HG03196 (cell line): Measurements from ENCODE around the gene PAM16.

ENCODE experiments used
- ATAC-seq: cut with Tn5 transposase; IDR thresholded peaks from one replicate; pipeline ENCODE4 v1.9.1; 2021; ENCODE audit not compliant: unreplicated experiment

PAM16 gene

GRCh38 chr16:4383591-4384444, 32.7 kb upstream of the PAM16 start:
- no peak for ATAC-seq

- ATAC-seq = no peak
These were observed 31.8 kb upstream of the PAM16 start for GRCh38 chr16:4382795-4383357.

- ATAC-seq = no peak
These were observed 31.0 kb upstream of the PAM16 start for GRCh38 chr16:4381935-4382794.

DNA sequence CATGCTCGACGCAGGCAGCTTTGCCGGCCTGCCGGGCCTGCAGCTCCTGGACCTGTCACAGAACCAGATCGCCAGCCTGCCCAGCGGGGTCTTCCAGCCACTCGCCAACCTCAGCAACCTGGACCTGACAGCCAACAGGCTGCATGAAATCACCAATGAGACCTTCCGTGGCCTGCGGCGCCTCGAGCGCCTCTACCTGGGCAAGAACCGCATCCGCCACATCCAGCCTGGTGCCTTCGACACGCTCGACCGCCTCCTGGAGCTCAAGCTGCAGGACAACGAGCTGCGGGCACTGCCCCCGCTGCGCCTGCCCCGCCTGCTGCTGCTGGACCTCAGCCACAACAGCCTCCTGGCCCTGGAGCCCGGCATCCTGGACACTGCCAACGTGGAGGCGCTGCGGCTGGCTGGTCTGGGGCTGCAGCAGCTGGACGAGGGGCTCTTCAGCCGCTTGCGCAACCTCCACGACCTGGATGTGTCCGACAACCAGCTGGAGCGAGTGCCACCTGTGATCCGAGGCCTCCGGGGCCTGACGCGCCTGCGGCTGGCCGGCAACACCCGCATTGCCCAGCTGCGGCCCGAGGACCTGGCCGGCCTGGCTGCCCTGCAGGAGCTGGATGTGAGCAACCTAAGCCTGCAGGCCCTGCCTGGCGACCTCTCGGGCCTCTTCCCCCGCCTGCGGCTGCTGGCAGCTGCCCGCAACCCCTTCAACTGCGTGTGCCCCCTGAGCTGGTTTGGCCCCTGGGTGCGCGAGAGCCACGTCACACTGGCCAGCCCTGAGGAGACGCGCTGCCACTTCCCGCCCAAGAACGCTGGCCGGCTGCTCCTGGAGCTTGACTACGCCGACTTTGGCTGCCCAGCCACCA, 30.2 kb upstream of the PAM16 start:
- no peak for ATAC-seq

- no peak for ATAC-seq
These were observed 29.3 kb upstream of the PAM16 start for GRCh38 chr16:4380119-4381063.

DNA sequence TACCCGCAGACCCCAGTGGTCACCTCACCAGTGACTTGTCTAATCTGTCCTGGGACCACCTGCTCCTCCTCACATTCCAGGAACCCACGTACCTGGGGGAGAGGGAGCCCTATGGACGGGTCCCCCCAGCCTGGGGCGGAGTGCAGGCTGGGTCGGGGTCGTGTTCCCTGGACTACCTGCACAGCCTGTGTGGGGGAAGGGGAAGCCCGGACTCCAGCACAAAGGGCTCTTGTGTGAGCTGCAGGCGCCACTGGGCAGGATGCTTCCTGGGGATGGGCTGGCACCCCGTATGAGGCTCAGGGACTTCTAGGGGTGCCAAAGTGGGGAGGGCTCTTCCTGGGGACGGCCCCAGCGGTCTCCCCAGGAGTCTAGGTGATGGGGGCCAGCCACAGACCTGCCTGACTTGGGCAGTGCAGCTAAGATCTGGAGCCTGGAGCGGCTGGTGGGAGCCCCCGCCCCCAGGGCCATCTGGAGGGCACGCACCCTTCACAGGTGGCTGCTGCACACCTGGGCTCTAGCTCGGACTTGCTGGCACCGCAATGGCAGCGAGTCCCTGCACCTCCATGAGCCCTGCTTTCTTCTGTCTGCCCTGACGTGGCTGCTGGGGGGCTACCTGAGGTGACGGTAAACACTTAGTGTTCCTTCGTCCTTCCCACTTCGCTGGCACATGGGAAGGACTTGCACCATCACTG, 28.0 kb upstream of the PAM16 start:
- no peak for ATAC-seq

DNA sequence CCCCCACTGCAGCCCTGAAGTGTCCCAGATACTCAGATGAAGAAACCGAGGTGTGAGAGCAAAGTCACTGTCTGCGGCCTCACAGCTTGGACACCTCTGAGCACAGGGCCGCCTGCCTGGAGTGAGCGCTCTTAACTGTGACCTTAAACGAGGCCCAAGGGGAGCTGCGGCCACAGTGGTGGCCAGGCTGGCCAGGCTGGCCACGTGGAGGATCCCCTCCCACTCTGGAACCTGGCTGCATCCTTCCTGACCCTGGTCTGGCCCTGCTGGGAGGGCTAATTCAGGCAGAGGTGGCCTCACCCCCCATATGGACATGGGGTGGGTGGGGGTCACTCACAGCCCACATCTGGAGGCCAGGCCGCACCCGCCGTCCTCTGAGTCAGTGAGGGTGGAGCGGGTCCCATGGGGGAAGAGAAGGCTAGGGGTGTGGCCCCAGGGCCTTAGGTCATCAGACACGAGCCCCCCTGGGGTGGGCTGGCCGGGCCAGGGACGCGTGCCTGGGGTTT, 27.1 kb upstream of the PAM16 start:
- no peak for ATAC-seq

GRCh38 chr16:4377573-4378154, 26.5 kb upstream of the PAM16 start:
- ATAC-seq = no peak

- ATAC-seq = no peak
These were observed 25.9 kb upstream of the PAM16 start for GRCh38 chr16:4376893-4377572.

DNA sequence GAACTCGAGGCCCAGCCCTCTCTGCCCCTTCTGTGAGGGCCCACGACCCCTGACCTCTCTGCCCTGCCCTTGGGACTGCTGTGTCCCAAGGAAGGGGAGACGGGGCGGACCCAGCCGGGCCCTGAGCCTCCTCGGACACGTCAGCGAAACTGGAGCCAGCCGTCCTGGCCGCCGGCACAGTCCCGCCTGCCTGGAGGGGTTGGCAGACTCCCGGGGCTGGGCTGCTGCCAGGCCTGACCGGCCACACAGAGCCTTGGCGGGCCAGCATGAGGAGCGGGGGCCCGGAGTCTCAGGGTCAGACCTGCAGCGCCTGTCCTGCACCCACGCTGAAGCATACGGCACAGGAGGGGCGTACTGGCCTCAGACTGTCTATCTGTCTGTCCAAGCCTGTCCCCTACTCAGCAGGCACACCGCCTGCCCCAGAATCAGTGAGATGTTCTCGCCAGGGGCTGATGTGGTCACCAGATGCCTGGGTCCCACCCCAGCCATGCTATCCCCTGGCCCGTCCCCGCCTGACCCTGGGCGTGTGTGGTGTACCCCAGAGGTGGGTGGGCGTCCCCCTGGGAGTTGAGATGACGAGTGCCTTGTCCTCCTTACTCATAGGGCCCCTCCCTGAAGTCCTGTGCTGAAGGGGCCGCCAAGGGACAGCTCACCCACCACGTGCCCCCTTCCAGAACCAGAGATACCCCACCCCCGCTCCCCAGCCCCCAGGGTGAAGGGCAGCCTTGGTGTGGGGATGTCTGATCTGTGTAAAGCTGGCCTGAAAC, 25.2 kb upstream of the PAM16 start:
- ATAC-seq = no peak

DNA sequence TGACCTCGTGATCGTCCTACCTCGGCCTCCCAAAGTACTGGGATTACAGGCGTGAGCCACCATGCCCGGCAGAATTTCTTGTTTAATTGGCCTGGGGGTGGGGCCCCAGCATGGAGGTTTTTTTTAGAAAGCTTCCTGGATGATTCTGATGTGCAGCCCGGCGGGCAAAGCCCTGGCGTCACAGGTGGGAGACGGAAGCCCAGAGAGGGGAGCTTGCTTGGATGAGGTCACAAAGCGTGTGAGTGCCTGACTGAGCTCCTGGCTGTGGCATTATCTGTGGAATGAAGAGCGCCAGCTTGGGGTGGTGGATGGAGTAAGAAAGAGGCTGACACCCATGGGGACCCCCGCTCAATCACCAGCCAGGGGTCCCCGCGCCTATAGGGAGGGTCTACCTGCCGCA, 24.6 kb upstream of the PAM16 start:
- ATAC-seq = no peak

GRCh38 chr16:4373909-4374742, 23.0 kb upstream of the PAM16 start:
- no peak for ATAC-seq

DNA sequence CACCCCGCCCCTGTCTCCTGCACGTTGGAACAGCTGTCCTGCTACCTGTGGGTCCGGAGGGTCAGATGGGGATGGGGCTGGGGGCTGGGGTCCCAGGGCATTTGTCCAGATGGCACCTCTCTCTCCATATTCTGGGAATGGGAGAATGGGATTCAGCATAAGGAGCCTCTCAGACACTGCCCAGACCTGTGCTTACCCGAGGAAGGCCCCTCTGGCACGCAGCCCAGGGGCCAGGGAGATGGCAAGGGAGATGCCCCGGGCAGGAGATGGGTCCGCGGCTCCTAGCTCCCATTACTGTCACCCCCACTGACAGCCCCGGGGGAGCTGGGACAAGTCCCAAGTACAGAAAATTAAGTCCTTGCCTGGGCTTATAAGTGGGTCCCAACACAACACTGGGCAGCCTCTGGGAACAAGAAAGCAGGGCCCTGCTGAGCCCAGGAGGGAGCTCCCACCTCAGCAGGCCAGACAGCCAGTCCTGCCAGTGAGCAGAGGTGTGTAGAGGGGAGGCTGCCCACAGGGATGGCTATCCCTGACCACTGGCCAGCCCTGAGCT, 22.3 kb upstream of the PAM16 start:
- no peak for ATAC-seq

DNA sequence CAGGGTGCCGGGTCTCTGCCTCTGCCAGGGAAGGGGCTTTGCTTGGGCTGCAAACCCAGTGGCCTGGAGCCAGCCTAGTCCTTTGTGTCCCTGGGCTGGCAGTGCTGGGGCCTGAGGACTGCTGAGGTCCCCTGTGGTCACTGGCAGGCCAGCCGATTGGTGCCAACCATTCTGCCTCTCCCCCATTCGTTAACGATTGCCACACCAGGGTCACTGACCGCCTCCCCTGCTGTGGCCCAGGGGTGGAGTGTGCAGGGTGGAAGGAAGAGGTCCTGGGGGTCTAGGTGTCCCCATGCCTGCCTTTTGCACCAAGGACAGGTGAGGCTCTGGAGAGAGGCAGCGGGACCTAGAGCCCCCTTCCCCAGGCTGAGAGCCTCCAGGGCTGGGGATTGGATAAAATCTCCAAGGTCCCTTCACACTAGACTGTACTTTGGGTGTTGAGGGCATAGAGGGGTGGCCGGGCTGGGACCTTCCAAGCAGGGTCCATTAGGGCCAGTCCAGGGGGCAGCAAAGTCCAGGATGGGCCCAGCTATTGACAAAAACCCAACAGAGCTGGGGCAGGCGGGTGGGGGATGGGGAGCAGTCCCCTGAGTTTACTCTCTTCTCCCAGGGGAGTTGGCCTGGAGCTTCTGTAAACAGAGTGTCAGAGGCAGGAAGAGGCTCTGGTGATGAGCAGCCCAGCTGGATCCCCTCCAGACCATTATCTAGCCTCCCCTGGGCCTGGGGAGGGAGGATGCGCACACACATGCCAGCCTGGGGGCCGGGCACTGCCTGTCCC, 21.6 kb upstream of the PAM16 start:
- no peak for ATAC-seq

DNA sequence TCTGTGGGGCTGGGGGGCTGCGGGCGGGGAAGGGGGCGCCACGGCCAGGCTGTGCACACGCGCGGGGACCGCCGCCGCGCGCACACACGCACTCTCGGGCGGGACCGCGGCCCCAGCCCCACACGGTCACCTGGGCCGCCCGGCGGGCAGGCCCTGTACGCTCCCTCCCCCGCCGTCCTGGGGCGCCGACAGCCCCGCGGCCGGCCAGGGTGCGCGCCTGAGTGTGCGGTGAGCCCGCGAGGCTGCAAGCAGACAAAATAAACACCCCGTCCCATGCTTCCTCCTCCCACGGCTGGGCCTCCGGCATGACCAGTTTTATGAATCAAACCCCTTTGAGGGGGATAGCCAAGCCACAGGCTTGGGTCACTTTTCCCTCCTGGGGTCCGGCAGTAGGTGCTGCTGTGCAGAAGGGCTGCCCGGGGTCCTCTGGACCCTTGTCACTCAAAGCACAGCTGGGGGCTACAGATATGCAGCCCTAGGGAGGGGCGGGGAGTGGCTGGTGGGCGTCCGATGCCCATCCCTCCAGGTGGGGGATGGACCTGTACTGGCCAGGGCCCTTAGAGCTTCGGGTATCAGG, 21.0 kb upstream of the PAM16 start:
- no peak for ATAC-seq
